ENCODE results near the gene SLC35E3.

- TF ChIP-seq CTCF (IDR thresholded peaks at IDR 0.05), result no peak
- TF ChIP-seq MAX (IDR thresholded peaks at IDR 0.05; ENCODE audit: low read depth), result no peak
- TF ChIP-seq RAD21 (IDR thresholded peaks at IDR 0.05; ENCODE audit: low read length), result no peak
- TF ChIP-seq USF2 (IDR thresholded peaks at IDR 0.05; ENCODE audit: borderline replicate concordance, low read depth, low read length), result no peak
- TF ChIP-seq EP300 (IDR thresholded peaks at IDR 0.05; ENCODE audit: borderline replicate concordance in 1 of 2, low read depth in 1 of 2, low read length in 1 of 2), result no peak
These were observed 2.6 kb upstream of the SLC35E3 start for GRCh38 chr12:68743356-68743755.
